SKM-1 treated with dmso at 0.1 percent for 144 hours (cell line): ENCODE results near the gene PRKCA.

Source experiments
- DNase-seq: peaks from one replicate; lab custom pipeline; 2025; ENCODE audit not compliant: unreplicated experiment; lab: John Stamatoyannopoulos, UW

Gene PRKCA

GRCh38 chr17:66840061-66840460 lies 537.6 kb downstream of the PRKCA start:
- no peak for DNase-seq

DNA sequence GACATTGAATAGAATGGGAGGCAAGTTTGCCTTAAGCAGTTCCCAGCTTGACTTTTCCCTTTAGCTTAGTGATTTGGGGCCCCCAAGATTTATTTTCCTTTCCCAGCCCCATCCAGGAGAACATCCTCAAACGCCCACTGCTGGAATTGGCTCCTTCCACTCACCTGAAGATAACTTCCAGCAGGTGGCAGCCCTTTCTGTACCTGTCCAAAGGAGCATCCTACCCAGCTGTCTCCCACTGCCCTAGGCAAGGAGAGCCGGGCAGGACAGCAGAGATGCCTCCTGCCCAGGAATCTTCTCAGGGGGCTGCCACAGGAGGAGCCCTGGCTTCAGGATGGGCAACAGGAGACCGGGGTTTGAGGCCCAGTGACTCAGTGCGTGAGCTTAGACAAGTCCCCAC lies 538.9 kb downstream of the PRKCA start:
- DNase-seq: no peak

GRCh38 chr17:66841744-66842143 lies 539.3 kb downstream of the PRKCA start:
- DNase-seq: no peak

GRCh38 chr17:66842505-66842904 lies 540.1 kb downstream of the PRKCA start:
- DNase-seq: no peak

- no peak for DNase-seq
Observed at GRCh38 chr17:66842959-66843358, 540.5 kb downstream of the PRKCA start.

DNA sequence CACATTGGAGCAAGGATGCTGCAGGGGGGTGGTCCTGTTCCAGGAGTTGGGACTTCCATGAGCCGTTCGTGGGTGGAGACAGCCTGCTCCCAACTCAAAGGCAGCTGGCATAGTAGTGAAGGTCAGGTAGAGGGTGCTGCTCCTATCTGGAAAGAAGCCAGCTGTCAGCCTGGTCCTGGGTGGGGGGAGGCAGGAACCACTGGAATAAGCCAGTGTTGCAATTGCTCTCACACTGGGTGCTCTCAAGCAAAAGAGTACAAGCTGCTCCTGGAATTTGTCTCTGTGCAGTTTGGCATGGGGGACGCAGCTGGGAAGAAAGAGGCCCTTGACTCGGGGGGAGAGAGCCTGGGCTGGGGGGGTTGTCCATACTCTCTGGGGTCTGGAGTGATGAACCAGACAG lies 541.2 kb downstream of the PRKCA start:
- no peak for DNase-seq

DNA sequence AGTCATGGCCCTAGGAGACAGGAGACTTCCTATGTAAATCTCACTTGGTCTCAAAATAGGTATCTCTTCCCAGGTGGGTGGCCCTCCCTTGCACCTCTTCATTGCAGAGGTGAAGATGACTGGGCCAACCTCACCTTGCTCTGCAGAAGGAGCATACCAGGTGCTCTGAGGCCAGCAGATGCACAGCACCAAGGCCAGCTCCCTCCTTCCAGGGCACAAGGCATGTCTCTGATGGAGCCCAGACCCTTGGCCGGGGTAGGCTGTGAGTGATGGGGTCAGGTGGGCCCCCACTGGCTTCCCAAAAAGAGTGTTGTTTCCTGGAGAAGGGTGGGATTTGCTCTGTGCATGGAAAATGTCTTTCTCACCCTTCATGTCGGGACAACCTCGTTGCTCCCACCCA lies 545.3 kb downstream of the PRKCA start:
- no peak for DNase-seq

DNA sequence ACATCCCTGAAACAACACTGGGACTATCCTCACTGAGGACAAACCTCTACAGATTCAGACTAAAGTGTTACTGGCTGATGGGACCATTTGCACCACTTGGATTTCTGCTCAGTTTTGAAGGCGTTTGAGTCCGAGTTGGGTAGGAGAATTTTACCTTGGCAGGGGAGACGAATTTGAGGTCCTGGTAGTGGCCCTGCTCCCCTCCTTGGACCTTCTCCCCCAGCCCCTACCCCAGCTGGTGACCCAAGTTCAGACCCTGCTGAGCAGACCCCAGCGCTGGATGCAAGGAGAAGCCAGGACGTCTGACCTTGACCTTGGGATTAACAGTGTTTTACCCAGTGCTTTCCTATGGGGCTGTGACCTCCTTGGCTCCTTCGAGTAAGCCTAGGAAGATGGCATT lies 546.1 kb downstream of the PRKCA start:
- no peak for DNase-seq

DNA sequence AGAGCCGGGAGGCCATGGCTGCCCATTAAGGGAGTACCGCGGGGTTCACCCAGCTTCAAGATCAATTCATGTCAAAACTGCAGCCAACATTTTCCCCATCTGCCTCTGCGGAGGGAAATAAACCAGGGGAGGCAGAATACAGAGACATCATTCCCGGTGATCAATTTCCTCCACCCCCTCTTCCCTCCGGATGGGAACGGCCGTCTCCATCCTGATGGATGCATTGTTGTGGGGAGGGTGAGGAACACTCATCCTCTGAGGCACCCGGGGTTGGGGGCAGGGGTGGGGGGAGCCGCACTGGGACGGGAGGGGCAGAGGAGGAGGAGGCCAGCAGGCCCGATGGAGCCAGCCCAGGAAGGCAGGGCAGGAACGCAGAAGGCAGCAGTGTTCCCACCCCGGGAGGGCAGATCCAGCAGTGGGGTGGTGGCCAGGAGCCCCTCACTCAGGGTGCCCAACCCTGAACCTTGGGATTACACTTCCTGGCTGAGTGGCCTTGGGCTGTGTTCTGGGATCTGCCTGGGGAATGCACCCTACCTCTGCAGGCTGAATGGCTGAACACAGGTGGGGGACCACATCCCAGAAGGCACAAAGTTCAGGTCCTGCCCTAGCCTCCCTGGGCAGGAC lies 546.7 kb downstream of the PRKCA start:
- no peak for DNase-seq

GRCh38 chr17:66849851-66850580 lies 547.6 kb downstream of the PRKCA start:
- DNase-seq: no peak

- DNase-seq: no peak
Observed at GRCh38 chr17:66850692-66851091, 548.3 kb downstream of the PRKCA start.

DNA sequence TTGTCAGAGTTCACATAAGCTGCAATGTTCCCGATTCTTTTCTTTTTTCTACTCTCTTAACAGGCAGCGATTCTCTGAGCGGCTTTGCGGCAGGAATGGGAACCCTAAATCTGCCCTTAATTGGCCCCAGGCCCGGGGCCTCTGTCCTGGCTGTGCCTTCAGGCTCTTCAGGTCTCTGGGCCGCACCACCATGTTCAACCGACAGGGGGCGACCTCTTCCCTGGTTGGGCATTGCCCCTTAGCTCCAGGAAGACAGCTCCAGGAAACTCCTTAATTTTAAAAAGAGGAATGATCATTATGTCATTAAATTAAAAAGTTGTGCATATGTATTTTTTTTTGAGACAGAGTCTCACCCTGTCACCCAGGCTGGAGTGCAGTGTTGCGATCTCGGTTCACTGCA lies 552.8 kb downstream of the PRKCA start:
- no peak for DNase-seq

DNA sequence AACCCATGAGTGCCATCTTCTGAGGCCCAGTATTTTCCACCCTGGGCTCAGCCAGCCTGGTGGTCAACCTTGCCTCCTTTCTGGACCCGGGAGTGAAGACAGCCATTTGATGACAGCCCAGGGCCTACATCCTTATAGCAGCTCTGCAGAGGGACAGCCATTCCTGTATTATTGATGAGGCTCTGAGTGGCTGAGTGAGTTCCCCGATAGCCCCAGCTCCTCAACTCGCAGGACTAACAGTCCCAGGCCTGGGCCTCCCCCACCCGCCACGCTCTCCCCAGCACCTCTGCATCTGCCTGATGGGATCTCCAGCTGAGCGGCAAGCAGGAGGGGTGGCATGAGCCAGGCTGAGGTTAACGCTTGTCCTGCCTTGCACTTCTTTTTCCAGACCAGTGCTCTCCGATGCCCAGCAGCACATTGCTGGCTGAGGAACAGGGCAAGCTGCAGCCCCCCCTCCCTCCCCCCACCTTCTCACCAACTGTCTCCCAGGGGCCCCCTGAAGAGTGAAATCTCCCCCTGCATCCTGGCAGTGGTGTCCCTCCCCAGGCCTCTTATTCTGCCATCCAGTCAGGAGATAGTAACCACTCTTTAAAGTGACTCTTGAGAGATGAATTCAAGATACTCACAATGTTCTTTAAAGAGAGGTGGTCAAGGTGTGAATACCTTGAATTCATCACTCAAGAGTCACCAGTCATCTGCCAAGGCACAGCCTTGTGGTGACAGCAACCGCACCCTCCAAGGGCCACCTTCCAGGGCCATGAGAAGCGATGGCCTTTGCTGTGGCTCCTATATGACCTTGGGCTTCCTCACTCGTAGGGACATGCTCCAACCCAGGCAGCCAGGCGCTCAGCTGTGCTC lies 556.0 kb downstream of the PRKCA start:
- no peak for DNase-seq

DNA sequence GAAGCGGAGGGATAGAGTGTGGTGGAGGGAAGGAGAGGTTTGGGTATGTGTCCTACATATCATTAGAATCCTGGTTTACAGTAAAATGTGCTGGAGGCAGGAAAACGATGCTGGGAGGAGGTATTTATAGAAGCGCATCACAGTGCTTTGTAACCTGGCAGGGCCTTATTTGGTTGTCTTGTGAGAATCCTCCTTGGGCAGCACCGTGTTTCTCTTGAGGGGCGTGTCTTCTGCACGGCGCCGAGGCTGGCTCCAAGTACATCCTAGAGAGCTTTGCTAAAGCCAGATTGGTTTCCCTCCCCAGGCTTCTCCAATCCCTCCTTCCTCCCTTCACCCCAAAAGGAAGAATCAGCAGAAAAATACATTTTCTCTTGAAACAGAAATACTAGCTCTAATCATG lies 556.9 kb downstream of the PRKCA start:
- DNase-seq: no peak

- no peak for DNase-seq
Observed at GRCh38 chr17:66860204-66860603, 557.8 kb downstream of the PRKCA start.
